Measurements from ENCODE around the gene TRAPPC2B. TPM values are rescaled to one million over a fixed set of nuclear protein-coding genes. Genes with fewer than 3 reads are reported as not detected.
A peak's percentile ranks its signal among the peaks of the same experiment; 100 is the strongest.

The TRAPPC2B gene
- total and polyA plus RNA-seq, 9 donors, result 9.1 to 25.1 (median 11.6) TPM

DNA sequence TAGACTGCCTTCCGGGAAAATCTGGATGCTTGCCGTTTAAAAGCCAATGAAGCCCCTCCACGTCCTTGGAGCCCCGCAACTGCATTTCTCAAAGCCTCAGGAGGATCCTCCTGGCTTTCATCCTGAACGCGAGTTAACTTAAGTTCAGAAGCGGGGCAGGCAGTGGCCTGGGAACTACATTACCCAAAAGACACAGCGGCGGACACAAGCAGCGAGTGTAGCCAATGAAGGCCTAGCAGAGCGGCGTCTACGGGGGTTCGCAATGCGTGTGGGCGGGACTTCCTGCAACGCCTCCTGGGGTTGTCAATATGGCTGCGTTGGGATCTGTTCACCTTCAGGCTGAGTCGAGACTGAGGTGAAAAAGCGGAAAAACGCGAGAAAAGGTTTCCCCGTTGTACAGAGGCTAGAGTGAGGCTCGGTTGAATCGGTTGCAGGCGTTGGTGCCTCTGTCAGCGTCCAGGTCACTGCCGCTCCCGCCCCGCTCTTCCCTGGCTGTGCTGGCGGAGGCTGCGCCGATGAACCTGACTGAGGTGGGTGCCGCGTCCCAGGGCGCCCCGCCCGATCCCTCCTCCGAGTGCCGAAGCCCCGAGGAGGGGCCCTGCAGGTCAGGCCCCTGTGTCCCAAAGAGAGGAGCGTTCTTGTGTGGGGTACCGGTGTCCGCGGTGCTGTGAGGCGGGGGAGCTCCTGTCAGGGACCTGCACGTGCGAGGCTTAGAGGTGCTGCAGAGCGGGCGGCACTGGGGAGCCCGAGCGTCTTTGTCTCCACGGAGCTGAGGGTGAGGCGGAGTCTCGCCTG, 47.7 kb downstream of the TRAPPC2B start, which contains the start of gene ZNF17:
Gene ZNF17, plus strand, starts transcription at position 285 of the 795 bp plus-strand sequence. CDS start 2,455 bp downstream, outside the sequence.
- 0 to 1% (median 0%) methylated on average over 46 to 55 of the region's 55 CpGs for WGBS, 3 donors
- peak; percentile 89 to 93 (median 92) for DNase-seq
- peaks cover 1 to 26% of the 10 kb centered on the region in 2 donors for H3K9me3 ChIP-seq
- no peaks in the 10 kb centered on the region for H3K27me3 ChIP-seq
- no peaks in the 10 kb centered on the region for H3K36me3 ChIP-seq
- TF ChIP-seq POLR2A (IDR thresholded peaks at IDR 0.05), result no peak
- H3K4me1 ChIP-seq (ENCODE audit: insufficient read depth), result peaks cover 5% of the 10 kb centered on the region
- peak within 1 kb of the TSS; percentile 70 for H3K4me3 ChIP-seq
- H3K27ac ChIP-seq, result peak within 1 kb of the TSS in 1 of 2 donors; percentile 31
- intact Hi-C loops (cut with DNase I), result no loop called here

Other genes with a start within 250 kb of the TRAPPC2B start
- not detected for gene USP29, start 243.6 kb upstream of the TRAPPC2B start, total RNA-seq
- not detected for gene USP29, start 243.6 kb upstream of the TRAPPC2B start, polyA plus RNA-seq
- gene ZIM3, start 218.3 kb upstream of the TRAPPC2B start, total RNA-seq, result not detected
- gene ZIM3, start 218.3 kb upstream of the TRAPPC2B start, polyA plus RNA-seq, result not detected
- gene DUXA, start 196.1 kb upstream of the TRAPPC2B start, total RNA-seq, result not detected
- not detected for gene DUXA, start 196.1 kb upstream of the TRAPPC2B start, polyA plus RNA-seq
- gene ZNF264, start 172.1 kb upstream of the TRAPPC2B start, total RNA-seq, result 10 to 100 TPM; 28.6 to 56.6 (median 46.4) TPM
- 10 to 100 TPM in 1 of 2 donors, 1 to 10 TPM in 1; 7.0 to 18.6 TPM for gene ZNF264, start 172.1 kb upstream of the TRAPPC2B start, polyA plus RNA-seq
- gene AURKC, start 132.5 kb upstream of the TRAPPC2B start, total RNA-seq, result under 1 TPM in 4 of 7 donors, not detected in 3; 0.60 to 0.87 (median 0.79) TPM
- 1 to 10 TPM in 1 of 2 donors, under 1 TPM in 1; 0.45 to 1.9 TPM for gene AURKC, start 132.5 kb upstream of the TRAPPC2B start, polyA plus RNA-seq
- gene ZNF805, start 122.9 kb upstream of the TRAPPC2B start, total RNA-seq, result 10 to 100 TPM; 10.8 to 27.8 (median 19.4) TPM
- gene ZNF805, start 122.9 kb upstream of the TRAPPC2B start, polyA plus RNA-seq, result 1 to 10 TPM; 1.7 to 4.5 TPM
- gene ZNF460, start 83.1 kb upstream of the TRAPPC2B start, total RNA-seq, result 100 to 1,000 TPM in 1 of 7 donors, 10 to 100 TPM in 6; 57.2 to 103 (median 68.6) TPM
- gene ZNF460, start 83.1 kb upstream of the TRAPPC2B start, polyA plus RNA-seq, result 1 to 10 TPM; 3.0 to 4.4 TPM
- 10 to 100 TPM in 4 of 7 donors, 1 to 10 TPM in 3; 4.9 to 12.9 (median 10.5) TPM for gene ZNF543, start 43.1 kb upstream of the TRAPPC2B start, total RNA-seq
- 1 to 10 TPM; 4.0 to 4.9 TPM for gene ZNF543, start 43.1 kb upstream of the TRAPPC2B start, polyA plus RNA-seq
- gene ZNF304, start 12.3 kb upstream of the TRAPPC2B start, total RNA-seq, result 10 to 100 TPM in 3 of 7 donors, 1 to 10 TPM in 4; 3.0 to 13.0 (median 9.1) TPM
- 10 to 100 TPM in 1 of 2 donors, 1 to 10 TPM in 1; 4.8 to 12.5 TPM for gene ZNF304, start 12.3 kb upstream of the TRAPPC2B start, polyA plus RNA-seq
- 1 to 10 TPM; 1.2 to 4.7 (median 3.0) TPM for gene ZNF547, start within 50 bp of the TRAPPC2B start, total RNA-seq
- 1 to 10 TPM; 1.8 to 2.9 TPM for gene ZNF547, start within 50 bp of the TRAPPC2B start, polyA plus RNA-seq
- 10 to 100 TPM; 14.5 to 28.2 (median 24.4) TPM for gene ZNF548, start 26.3 kb downstream of the TRAPPC2B start, total RNA-seq
- 10 to 100 TPM; 13.4 to 13.7 TPM for gene ZNF548, start 26.3 kb downstream of the TRAPPC2B start, polyA plus RNA-seq
- 10 to 100 TPM in 6 of 7 donors, 1 to 10 TPM in 1; 5.4 to 22.4 (median 18.7) TPM for gene ZNF17, start 47.6 kb downstream of the TRAPPC2B start, total RNA-seq
- gene ZNF17, start 47.6 kb downstream of the TRAPPC2B start, polyA plus RNA-seq, result 1 to 10 TPM; 6.3 to 7.2 TPM
- gene ZNF749, start 71.8 kb downstream of the TRAPPC2B start, total RNA-seq, result 10 to 100 TPM in 4 of 7 donors, 1 to 10 TPM in 3; 7.5 to 21.7 (median 10.8) TPM
- gene ZNF749, start 71.8 kb downstream of the TRAPPC2B start, polyA plus RNA-seq, result 10 to 100 TPM in 1 of 2 donors, 1 to 10 TPM in 1; 4.0 to 12.9 TPM
- 1 to 10 TPM in 5 of 7 donors, under 1 TPM in 2; 0.60 to 2.2 (median 1.3) TPM for gene VN1R1, start 93.6 kb downstream of the TRAPPC2B start, total RNA-seq
- gene VN1R1, start 93.6 kb downstream of the TRAPPC2B start, polyA plus RNA-seq, result under 1 TPM; 0.38 to 0.50 TPM
- 10 to 100 TPM in 6 of 7 donors, 1 to 10 TPM in 1; 6.5 to 23.0 (median 15.8) TPM for gene ZNF772, start 114.0 kb downstream of the TRAPPC2B start, total RNA-seq
- gene ZNF772, start 114.0 kb downstream of the TRAPPC2B start, polyA plus RNA-seq, result 1 to 10 TPM; 3.3 to 6.8 TPM
- 10 to 100 TPM in 6 of 7 donors, 1 to 10 TPM in 1; 6.8 to 14.7 (median 12.1) TPM for gene ZNF419, start 124.2 kb downstream of the TRAPPC2B start, total RNA-seq
- 1 to 10 TPM; 7.2 to 8.5 TPM for gene ZNF419, start 124.2 kb downstream of the TRAPPC2B start, polyA plus RNA-seq
- gene ZNF773, start 136.4 kb downstream of the TRAPPC2B start, total RNA-seq, result 10 to 100 TPM in 4 of 7 donors, 1 to 10 TPM in 3; 8.1 to 16.3 (median 10.5) TPM
- gene ZNF773, start 136.4 kb downstream of the TRAPPC2B start, polyA plus RNA-seq, result 1 to 10 TPM; 6.8 to 8.6 TPM
- gene ZNF549, start 163.8 kb downstream of the TRAPPC2B start, total RNA-seq, result 10 to 100 TPM in 4 of 7 donors, 1 to 10 TPM in 3; 3.9 to 11.9 (median 10.1) TPM
- 1 to 10 TPM; 4.0 to 8.1 TPM for gene ZNF549, start 163.8 kb downstream of the TRAPPC2B start, polyA plus RNA-seq
- 10 to 100 TPM in 5 of 7 donors, 1 to 10 TPM in 2; 6.7 to 17.1 (median 11.4) TPM for gene ZNF550, start 196.3 kb downstream of the TRAPPC2B start, total RNA-seq
- 1 to 10 TPM; 6.8 to 7.3 TPM for gene ZNF550, start 196.3 kb downstream of the TRAPPC2B start, polyA plus RNA-seq
- 10 to 100 TPM in 1 of 7 donors, 1 to 10 TPM in 6; 2.2 to 10.9 (median 7.6) TPM for gene ZNF416, start 215.4 kb downstream of the TRAPPC2B start, total RNA-seq
- gene ZNF416, start 215.4 kb downstream of the TRAPPC2B start, polyA plus RNA-seq, result 1 to 10 TPM; 3.9 to 9.2 TPM
- 10 to 100 TPM in 1 of 7 donors, 1 to 10 TPM in 6; 3.4 to 10.2 (median 8.4) TPM for gene ZIK1, start 220.6 kb downstream of the TRAPPC2B start, total RNA-seq
- gene ZIK1, start 220.6 kb downstream of the TRAPPC2B start, polyA plus RNA-seq, result 1 to 10 TPM; 5.5 to 5.7 TPM
- gene ZNF530, start 236.3 kb downstream of the TRAPPC2B start, total RNA-seq, result 1 to 10 TPM; 2.5 to 8.9 (median 3.6) TPM
- 1 to 10 TPM; 2.0 to 2.2 TPM for gene ZNF530, start 236.3 kb downstream of the TRAPPC2B start, polyA plus RNA-seq